Chondrocyte (in vitro differentiated cells): ENCODE results near the gene KCNJ1. TPM values are rescaled to one million over a fixed set of nuclear protein-coding genes. Genes with fewer than 3 reads are reported as not detected.

Source experiments
- DNase-seq: peaks from one replicate; pipeline ENCODE4 v3.0.0; 2021; ENCODE audit warnings: mixed read lengths, low spot score
- H3K27ac Mint-ChIP-seq: one replicate; pipeline ENCODE4 v1.8.0; 2021; ENCODE audit warnings: mild to moderate bottlenecking, moderate library complexity, mixed read lengths; ENCODE audit not compliant: unreplicated experiment
- H3K27me3 Mint-ChIP-seq: 2 replicates; pipeline ENCODE4 v1.8.0; 2021; ENCODE audit warnings: low read depth, mixed read lengths
- H3K36me3 Mint-ChIP-seq: 2 replicates; pipeline ENCODE4 v1.8.0; 2021; ENCODE audit warnings: low read depth, mixed read lengths
- H3K4me1 Mint-ChIP-seq: 2 replicates; pipeline ENCODE4 v1.8.0; 2021; ENCODE audit warnings: low read depth, mild to moderate bottlenecking, mixed read lengths
- H3K4me3 Mint-ChIP-seq: one replicate; pipeline ENCODE4 v1.8.0; 2021; ENCODE audit warnings: mild to moderate bottlenecking, moderate library complexity, mixed read lengths; ENCODE audit not compliant: unreplicated experiment
- H3K9me3 Mint-ChIP-seq: 2 replicates; pipeline ENCODE4 v1.8.0; 2021; ENCODE audit warnings: low read depth, mixed read lengths
- CTCF ChIP-seq: fragments of 200-600 bp; sonication (generic); IDR thresholded peaks from 2 replicates; pipeline ENCODE4 v1.5.0; 2021; ENCODE audit warnings: antibody characterized with exemption, mild to moderate bottlenecking, moderate library complexity
- total RNA-seq: library from RNA; stranded (reverse); gene quantifications from 3 replicates; pipeline ENCODE4 v1.2.1, GENCODE V29; 2021

The KCNJ1 gene
- total RNA-seq, 1 donor from 2014 or later = not detected

- Mint-ChIP-seq H3K4me3 (no peak overlapping the region), H3K4me1 (peaks cover 13% of the 10 kb centered on the region), H3K36me3 (no peaks in the 10 kb centered on the region), H3K9me3 (no peaks in the 10 kb centered on the region), H3K27ac (no peak overlapping the region), H3K27me3 (no peaks in the 10 kb centered on the region)
- TF ChIP-seq CTCF = no peak
- no peak for DNase-seq
These were observed 35.0 kb downstream of the KCNJ1 start for GRCh38 chr11:128832121-128832497.

GRCh38 chr11:128831174-128832120 is 35.6 kb downstream of the KCNJ1 start:
- H3K27me3 Mint-ChIP-seq = no peaks in the 10 kb centered on the region
- no peaks in the 10 kb centered on the region for H3K36me3 Mint-ChIP-seq
- TF ChIP-seq CTCF = peak; percentile 93
- no peak for DNase-seq
- peaks cover 10% of the 10 kb centered on the region for H3K4me1 Mint-ChIP-seq
- H3K27ac Mint-ChIP-seq = no peak overlapping the region
- no peaks in the 10 kb centered on the region for H3K9me3 Mint-ChIP-seq
- H3K4me3 Mint-ChIP-seq = no peak overlapping the region

GRCh38 chr11:128830290-128831173 is 36.6 kb downstream of the KCNJ1 start:
- no peak for TF ChIP-seq CTCF
- no peak overlapping the region for H3K27ac Mint-ChIP-seq
- no peak overlapping the region for H3K4me3 Mint-ChIP-seq
- H3K36me3 Mint-ChIP-seq = no peaks in the 10 kb centered on the region
- H3K27me3 Mint-ChIP-seq = no peaks in the 10 kb centered on the region
- H3K4me1 Mint-ChIP-seq = peaks cover 1% of the 10 kb centered on the region
- H3K9me3 Mint-ChIP-seq = no peaks in the 10 kb centered on the region
- no peak for DNase-seq

- Mint-ChIP-seq H3K9me3 (no peaks in the 10 kb centered on the region), H3K27me3 (no peaks in the 10 kb centered on the region), H3K27ac (no peak overlapping the region), H3K4me3 (no peak overlapping the region), H3K36me3 (no peaks in the 10 kb centered on the region), H3K4me1 (no peaks in the 10 kb centered on the region)
- DNase-seq = no peak
- TF ChIP-seq CTCF = no peak
These were observed 38.7 kb downstream of the KCNJ1 start for GRCh38 chr11:128828350-128828749.

GRCh38 chr11:128827191-128827893 is 39.8 kb downstream of the KCNJ1 start:
- H3K27me3 Mint-ChIP-seq = no peaks in the 10 kb centered on the region
- H3K36me3 Mint-ChIP-seq = no peaks in the 10 kb centered on the region
- no peaks in the 10 kb centered on the region for H3K9me3 Mint-ChIP-seq
- H3K4me1 Mint-ChIP-seq = no peaks in the 10 kb centered on the region
- no peak for TF ChIP-seq CTCF
- no peak overlapping the region for H3K4me3 Mint-ChIP-seq
- H3K27ac Mint-ChIP-seq = no peak overlapping the region
- DNase-seq = no peak
